ENCODE measurements around the gene ATXN7L1.
A peak's percentile ranks its signal among the peaks of the same experiment; 100 is the strongest.

Gene ATXN7L1

DNA sequence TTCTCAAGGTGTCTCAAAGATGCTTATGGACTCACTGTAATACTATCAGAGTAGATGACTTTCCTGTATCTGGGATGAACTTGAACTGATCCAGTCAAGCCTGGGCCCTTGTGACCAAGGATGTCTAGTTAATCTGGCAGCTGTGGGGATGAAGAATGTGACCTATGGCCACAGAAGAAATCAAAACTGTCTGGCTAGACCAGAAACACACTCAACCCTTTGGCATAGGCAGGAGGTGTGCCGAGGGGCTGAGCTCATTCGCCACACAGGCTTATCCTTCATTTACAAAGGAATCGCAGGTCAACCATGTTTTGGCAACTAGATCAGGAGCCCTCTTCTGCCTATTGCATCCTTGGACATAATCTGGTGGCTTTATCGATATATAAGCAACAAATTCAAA, 110.6 kb downstream of the ATXN7L1 start:
- Histone ChIP-seq H3K4me3 (ENCODE audit: low read length) (peak overlapping the region; percentile 73), H3K27me3 (ENCODE audit: low read depth, low read length) (peaks cover 65% of the 10 kb centered on the region), H2AFZ (ENCODE audit: low read depth, low read length) (no peak overlapping the region), H4K20me1 (ENCODE audit: insufficient read depth, low read length) (no peaks in the 10 kb centered on the region), H3K79me2 (ENCODE audit: low read length) (no peaks in the 10 kb centered on the region), H3K36me3 (replicated peaks; ENCODE audit: low read depth, low read length) (no peaks in the 10 kb centered on the region), H3K9ac (ENCODE audit: low read length) (peak overlapping the region; percentile 23), H3K27ac (ENCODE audit: low read length) (peak overlapping the region; percentile 35), H3K4me2 (ENCODE audit: low read length) (peak overlapping the region; percentile 98), H3K4me1 (ENCODE audit: low read length) (peaks cover 61% of the 10 kb centered on the region), H3K9me3 (ENCODE audit: insufficient read depth, low read length) (no peaks in the 10 kb centered on the region)
- TF ChIP-seq, protein P1, sequence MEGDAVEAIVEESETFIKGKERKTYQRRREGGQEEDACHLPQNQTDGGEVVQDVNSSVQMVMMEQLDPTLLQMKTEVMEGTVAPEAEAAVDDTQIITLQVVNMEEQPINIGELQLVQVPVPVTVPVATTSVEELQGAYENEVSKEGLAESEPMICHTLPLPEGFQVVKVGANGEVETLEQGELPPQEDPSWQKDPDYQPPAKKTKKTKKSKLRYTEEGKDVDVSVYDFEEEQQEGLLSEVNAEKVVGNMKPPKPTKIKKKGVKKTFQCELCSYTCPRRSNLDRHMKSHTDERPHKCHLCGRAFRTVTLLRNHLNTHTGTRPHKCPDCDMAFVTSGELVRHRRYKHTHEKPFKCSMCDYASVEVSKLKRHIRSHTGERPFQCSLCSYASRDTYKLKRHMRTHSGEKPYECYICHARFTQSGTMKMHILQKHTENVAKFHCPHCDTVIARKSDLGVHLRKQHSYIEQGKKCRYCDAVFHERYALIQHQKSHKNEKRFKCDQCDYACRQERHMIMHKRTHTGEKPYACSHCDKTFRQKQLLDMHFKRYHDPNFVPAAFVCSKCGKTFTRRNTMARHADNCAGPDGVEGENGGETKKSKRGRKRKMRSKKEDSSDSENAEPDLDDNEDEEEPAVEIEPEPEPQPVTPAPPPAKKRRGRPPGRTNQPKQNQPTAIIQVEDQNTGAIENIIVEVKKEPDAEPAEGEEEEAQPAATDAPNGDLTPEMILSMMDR (IDR thresholded peaks at IDR 0.05; ENCODE audit: low read depth, low read length): no peak
- TF ChIP-seq EZH2phosphoT487 (IDR thresholded peaks at IDR 0.05; ENCODE audit: low read depth): no peak

DNA sequence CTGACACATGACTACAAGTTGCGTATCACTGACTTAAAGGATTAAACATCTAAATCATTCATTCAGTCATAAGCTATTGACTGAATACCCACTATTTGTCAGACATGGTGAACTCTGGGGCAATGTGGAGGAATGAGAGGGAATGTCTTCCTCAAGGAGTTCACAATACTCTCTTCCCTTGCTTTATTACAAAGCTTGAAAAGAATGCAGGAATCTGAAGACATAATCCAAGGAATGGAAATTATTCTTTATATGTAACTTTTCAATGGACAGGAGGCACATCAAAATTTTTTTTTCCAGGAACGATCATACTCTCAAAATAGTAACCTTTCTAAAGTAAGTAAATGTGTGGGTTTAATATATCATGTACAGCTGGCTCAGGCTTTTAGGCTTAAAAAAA, 111.9 kb downstream of the ATXN7L1 start:
- Histone ChIP-seq H3K4me2 (ENCODE audit: low read length) (no peak overlapping the region), H4K20me1 (ENCODE audit: insufficient read depth, low read length) (no peaks in the 10 kb centered on the region), H2AFZ (ENCODE audit: low read depth, low read length) (no peak overlapping the region), H3K27me3 (ENCODE audit: low read depth, low read length) (peaks cover 68% of the 10 kb centered on the region), H3K9me3 (ENCODE audit: insufficient read depth, low read length) (no peaks in the 10 kb centered on the region), H3K4me3 (ENCODE audit: low read length) (no peak overlapping the region), H3K27ac (ENCODE audit: low read length) (no peak overlapping the region), H3K36me3 (replicated peaks; ENCODE audit: low read depth, low read length) (no peaks in the 10 kb centered on the region), H3K9ac (ENCODE audit: low read length) (no peak overlapping the region), H3K4me1 (ENCODE audit: low read length) (peaks cover 49% of the 10 kb centered on the region), H3K79me2 (ENCODE audit: low read length) (no peaks in the 10 kb centered on the region)
- TF ChIP-seq EZH2phosphoT487 (IDR thresholded peaks at IDR 0.05; ENCODE audit: low read depth): no peak

DNA sequence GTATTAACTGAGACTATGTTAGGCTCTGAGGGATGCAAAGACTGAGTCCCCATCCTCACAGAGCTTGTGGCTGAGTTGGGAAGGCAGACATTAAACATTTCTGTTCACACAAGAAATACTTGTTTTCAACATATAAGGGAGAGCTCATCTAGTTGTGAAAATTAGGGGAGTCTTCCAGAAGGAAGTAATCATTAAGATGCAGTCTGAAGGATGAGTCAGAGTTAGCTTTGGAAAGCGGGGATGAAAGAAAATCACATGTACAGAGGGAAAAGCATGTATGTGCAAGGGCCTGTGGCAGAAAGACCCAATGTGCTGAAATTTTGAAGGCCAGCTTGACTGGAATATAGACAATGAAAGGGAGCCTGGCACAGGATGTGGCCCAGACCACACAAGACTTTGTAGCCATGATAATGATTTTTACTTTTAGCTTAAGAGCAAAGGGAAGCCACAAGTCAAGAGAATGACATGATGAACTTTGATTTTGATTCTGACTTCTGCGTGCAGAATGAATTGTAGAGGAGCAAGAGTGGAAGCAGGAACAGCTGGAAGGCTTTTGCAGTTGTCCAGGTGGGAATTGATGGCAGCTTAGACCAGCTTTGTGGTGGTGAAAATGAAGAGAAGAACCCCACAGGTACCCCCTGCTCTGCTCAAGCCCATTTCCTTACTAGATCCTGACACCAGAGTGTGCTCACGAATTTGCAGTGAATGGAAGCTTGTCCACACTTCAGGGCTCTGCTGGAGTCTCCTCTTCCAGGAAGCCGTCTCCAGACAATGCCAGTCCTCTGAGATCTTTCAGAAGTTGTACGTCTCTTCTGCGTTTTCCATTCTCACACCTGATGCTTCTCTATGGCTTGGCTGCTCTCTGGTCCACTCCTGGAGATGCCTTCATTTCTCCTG, 115.6 kb downstream of the ATXN7L1 start:
- Histone ChIP-seq H3K4me2 (ENCODE audit: low read length) (no peak overlapping the region), H3K36me3 (replicated peaks; ENCODE audit: low read depth, low read length) (no peaks in the 10 kb centered on the region), H3K4me3 (ENCODE audit: low read length) (no peak overlapping the region), H3K9ac (ENCODE audit: low read length) (no peak overlapping the region), H2AFZ (ENCODE audit: low read depth, low read length) (no peak overlapping the region), H3K27me3 (ENCODE audit: low read depth, low read length) (peaks cover 50% of the 10 kb centered on the region), H3K79me2 (ENCODE audit: low read length) (no peaks in the 10 kb centered on the region), H4K20me1 (ENCODE audit: insufficient read depth, low read length) (no peaks in the 10 kb centered on the region), H3K4me1 (ENCODE audit: low read length) (peaks cover 13% of the 10 kb centered on the region), H3K9me3 (ENCODE audit: insufficient read depth, low read length) (no peaks in the 10 kb centered on the region), H3K27ac (ENCODE audit: low read length) (no peak overlapping the region)
- no peak for TF ChIP-seq EZH2phosphoT487 (IDR thresholded peaks at IDR 0.05; ENCODE audit: low read depth)
- TF ChIP-seq, protein P1 (IDR thresholded peaks at IDR 0.05; ENCODE audit: low read depth, low read length): peak; percentile 34; the same call in 1 of the 2 replicates

DNA sequence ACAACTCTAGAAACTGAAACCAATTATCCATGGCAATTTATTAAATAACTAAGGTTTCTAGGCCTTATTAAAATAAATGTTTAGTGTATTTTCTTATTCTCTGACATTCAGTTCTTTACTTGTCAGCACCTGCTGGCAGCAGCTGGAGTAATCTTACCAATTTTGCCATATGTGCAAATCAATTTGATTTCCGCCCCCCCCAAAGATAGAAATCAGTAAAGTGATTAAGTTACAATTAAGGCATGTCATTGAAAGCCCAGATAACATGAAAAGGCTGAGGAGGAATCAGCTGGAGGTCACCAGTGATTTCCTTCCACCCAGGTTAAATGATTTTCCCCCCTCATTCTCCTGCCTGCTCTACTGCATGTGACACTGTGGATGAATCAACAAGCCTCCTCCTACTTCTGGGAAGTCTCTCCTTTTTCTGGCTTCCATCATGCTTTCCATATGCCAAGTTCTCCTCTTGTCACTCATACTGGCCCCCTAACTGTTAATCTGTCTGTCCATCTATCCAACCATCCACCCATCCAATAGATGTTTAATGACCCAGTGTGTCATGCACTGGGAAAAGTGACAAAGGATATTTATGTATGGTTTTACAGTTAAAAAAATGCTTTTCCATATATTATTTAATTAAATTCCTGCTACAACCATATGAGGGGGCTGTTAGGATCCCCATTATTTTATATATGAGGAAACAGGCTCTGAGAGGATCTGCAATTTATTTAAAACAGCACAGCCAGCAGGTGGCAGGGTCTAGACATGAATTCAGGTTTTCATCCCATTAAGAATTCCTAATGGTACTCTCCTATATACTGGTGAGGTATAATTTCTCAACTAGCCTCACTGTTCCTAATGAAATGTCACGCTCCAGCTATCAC, 116.5 kb downstream of the ATXN7L1 start:
- H4K20me1 ChIP-seq (ENCODE audit: insufficient read depth, low read length): no peaks in the 10 kb centered on the region
- no peaks in the 10 kb centered on the region for H3K9me3 ChIP-seq (ENCODE audit: insufficient read depth, low read length)
- H3K79me2 ChIP-seq (ENCODE audit: low read length): no peaks in the 10 kb centered on the region
- no peak for TF ChIP-seq EZH2phosphoT487 (IDR thresholded peaks at IDR 0.05; ENCODE audit: low read depth)
- TF ChIP-seq, protein P1 (IDR thresholded peaks at IDR 0.05; ENCODE audit: low read depth, low read length): peak; percentile 91
- no peak overlapping the region for H3K4me3 ChIP-seq (ENCODE audit: low read length)
- H3K4me1 ChIP-seq (ENCODE audit: low read length): peaks cover 5% of the 10 kb centered on the region
- H2AFZ ChIP-seq (ENCODE audit: low read depth, low read length): no peak overlapping the region
- peaks cover 55% of the 10 kb centered on the region for H3K27me3 ChIP-seq (ENCODE audit: low read depth, low read length)
- no peak overlapping the region for H3K4me2 ChIP-seq (ENCODE audit: low read length)
- H3K27ac ChIP-seq (ENCODE audit: low read length): no peak overlapping the region
- no peaks in the 10 kb centered on the region for H3K36me3 ChIP-seq (replicated peaks; ENCODE audit: low read depth, low read length)
- H3K9ac ChIP-seq (ENCODE audit: low read length): no peak overlapping the region

Data from OCI-LY3 (cell line).